Retinal pigment epithelial cell (primary cell): Measurements from ENCODE around the gene TSPAN1.

Experiments
- DNase-seq: peaks from one replicate; pipeline ENCODE4 v3.0.0-alpha.2; 2010; ENCODE audit warnings: low read depth
- H3K4me3 ChIP-seq: 2 replicates; pipeline ENCODE4 v1.5.1; 2011; ENCODE audit warnings: mild to moderate bottlenecking, low read length, control low read depth, moderate library complexity
- TF ChIP-seq, protein P1 (sequence below): conservative IDR thresholded peaks from 2 replicates; pipeline ENCODE4 v1.5.1; 2011; ENCODE audit warnings: low read depth, low read length, control low read depth, inconsistent platforms

Gene TSPAN1

DNA sequence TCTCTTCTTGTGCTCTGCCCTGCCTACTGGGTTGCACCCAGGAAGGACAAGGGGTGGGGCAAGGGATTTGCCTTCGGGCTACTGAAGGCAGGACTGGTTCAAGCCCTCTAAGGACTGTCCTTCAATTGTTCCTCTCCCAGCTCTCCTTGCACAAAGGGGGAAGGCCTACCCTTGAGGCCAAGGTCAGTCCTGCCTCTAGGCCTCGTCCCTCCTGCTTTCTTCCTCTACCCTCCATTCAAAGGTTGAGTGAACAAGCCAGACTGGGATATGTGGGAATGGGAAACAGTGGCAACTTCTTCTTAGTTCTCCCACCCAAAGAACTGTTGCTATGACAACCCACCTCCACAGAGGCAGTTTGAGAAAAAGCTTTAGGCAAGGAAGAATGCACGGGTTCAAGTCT lies 30.9 kb downstream of the TSPAN1 start:
- TF ChIP-seq, protein P1, sequence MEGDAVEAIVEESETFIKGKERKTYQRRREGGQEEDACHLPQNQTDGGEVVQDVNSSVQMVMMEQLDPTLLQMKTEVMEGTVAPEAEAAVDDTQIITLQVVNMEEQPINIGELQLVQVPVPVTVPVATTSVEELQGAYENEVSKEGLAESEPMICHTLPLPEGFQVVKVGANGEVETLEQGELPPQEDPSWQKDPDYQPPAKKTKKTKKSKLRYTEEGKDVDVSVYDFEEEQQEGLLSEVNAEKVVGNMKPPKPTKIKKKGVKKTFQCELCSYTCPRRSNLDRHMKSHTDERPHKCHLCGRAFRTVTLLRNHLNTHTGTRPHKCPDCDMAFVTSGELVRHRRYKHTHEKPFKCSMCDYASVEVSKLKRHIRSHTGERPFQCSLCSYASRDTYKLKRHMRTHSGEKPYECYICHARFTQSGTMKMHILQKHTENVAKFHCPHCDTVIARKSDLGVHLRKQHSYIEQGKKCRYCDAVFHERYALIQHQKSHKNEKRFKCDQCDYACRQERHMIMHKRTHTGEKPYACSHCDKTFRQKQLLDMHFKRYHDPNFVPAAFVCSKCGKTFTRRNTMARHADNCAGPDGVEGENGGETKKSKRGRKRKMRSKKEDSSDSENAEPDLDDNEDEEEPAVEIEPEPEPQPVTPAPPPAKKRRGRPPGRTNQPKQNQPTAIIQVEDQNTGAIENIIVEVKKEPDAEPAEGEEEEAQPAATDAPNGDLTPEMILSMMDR, result no peak
- no peak overlapping the region for H3K4me3 ChIP-seq
- no peak for DNase-seq

DNA sequence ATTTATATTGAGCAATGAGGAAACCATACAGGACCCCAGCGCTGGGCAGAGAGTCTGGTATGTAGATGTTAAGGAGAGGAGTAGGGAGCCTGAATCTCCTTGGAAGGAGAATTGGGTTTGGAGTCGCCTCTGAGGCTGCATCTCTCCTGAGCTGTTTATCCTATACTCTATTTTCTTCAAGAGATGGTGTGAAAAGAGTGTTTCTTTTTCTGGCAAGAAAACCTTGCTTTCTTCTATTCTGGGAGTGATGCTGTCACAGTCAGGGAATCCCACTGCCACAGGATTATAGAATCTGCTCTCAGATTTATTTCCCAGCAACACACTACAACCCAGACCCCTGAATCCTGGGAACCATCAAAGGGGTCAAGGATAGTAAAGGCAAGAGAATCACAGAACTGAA lies 31.5 kb downstream of the TSPAN1 start:
- TF ChIP-seq, protein P1, result no peak
- H3K4me3 ChIP-seq, result no peak overlapping the region
- no peak for DNase-seq

DNA sequence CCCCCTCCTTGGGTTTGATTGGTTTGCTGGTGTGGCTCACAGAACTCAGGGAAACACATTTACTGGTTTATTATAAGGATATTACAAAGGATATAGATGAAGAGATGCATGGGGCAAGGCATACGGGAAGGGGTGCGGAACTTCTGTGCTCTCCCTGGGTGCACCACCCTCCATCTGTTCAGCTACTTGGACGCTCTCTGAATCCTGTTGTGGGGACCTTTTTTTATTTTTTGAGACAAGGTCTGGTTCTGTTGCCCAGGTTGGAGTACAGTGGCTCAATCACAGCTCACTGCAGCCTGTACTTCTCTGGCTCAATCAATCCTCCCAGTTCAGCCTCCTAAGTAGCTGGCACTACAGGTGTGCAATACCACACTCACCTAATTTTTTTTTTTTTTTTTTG lies 35.7 kb downstream of the TSPAN1 start:
- TF ChIP-seq, protein P1, result no peak
- DNase-seq, result no peak
- H3K4me3 ChIP-seq, result no peak overlapping the region

DNA sequence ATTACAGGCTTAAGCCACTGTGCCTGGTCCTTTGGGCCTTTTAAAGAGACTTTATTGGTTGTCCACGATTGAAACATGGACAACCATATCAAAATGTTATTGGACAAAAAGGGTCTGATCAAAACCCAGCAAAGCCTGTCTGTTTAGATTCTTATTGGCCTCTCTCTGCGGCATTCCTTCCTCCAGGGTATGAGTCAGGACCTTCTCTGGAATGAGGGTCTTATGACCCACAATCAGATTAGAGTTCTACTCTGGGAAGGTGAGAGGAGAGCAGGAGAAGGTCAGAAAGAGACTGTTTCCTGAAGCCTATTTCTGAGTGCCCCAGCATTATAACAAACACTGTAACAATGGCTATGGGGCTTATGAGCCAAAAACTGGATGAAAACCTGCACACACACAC lies 36.2 kb downstream of the TSPAN1 start:
- TF ChIP-seq, protein P1, result peak; percentile 35
- no peak overlapping the region for H3K4me3 ChIP-seq
- peak; percentile 74 for DNase-seq

DNA sequence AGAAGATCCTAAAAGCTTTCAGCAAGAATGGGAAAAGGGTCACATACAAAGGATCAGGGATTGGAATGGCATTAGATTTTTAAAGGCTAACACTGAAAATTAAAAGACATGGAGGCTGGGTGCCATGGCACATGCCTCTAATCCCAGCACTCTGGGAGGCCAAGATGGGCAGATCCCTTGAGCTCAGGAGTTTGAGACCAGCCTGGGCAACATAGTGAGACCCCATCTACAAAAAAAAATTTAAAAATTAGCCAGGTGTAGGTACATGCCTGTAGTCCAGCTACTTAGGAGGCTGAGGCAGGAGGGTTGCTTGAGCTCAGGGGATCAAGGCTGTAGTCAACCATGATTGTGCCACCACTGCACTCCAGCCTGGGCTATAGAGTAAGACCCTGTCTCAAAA lies 40.6 kb downstream of the TSPAN1 start:
- H3K4me3 ChIP-seq, result no peak overlapping the region
- DNase-seq, result no peak
- TF ChIP-seq, protein P1, result no peak

DNA sequence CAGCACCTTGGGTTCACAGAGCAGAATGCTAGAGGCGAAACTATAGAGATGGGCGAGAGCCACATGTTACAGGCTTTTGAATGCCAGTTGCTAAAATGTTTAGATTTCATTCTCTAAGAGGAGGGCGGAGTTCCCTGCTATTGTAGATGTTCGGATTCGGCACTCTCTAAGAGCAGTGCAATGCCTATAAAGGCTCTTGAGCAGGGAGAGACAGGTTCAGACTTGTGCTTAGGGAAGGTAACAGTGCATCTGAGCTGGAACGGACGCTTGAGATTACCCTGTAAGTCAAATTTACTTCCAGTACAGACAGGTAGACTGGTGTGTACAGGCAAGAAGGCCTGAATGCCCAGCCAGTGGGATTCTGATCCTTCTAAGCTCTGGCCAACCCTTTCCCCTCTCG lies 43.6 kb downstream of the TSPAN1 start:
- no peak overlapping the region for H3K4me3 ChIP-seq
- DNase-seq, result no peak
- TF ChIP-seq, protein P1, result no peak

DNA sequence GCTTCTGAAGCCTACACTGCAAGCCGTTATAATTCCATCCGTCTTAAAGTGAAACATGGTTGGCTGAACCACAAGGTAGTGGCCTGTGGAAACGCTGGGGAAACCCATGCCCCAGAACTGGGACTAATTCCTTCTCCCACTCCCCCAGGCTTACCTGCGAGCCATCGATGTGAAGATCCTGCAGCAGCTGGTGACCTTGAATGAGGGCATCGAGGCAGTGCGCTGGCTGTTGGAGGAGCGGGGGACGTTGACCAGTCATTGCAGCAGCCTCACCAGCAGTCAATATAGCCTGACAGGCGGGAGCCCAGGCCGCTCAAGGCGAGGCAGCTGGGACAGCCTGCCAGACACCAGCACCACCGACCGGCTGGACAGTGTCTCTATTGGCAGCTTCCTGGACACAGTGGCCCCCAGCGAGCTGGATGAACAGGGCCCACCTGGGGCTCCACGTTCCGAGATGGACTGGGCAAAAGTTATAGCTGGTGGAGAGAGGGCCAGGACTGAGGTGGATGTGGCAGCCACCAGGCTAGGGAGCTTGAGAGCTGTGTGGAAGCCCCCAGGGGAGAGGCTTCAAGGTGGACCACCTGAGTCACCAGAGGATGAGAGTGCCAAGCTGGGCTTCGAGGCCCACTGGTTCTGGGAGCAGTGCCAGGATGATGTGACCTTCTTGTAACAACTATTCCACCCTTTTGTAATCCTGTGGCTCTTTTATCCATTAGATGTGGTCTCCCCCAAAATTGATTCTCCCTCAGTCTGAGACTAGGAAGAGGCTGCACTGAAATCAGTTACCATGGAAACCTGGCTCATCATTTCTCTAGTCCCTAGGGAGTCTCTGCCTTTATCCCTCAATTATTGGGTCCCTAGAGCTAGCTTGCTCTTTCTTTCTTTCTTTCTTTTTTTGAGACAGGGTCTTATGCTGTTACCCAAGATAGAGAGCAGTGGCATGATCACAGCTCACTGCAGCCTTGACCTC lies 44.9 kb downstream of the TSPAN1 start:
- no peak overlapping the region for H3K4me3 ChIP-seq
- TF ChIP-seq, protein P1, result no peak
- no peak for DNase-seq
